HCT116 (cell line): ENCODE measurements around the gene ZMYND11. TPM values are rescaled to one million over a fixed set of nuclear protein-coding genes. Genes with fewer than 3 reads are reported as not detected.

Source experiments
- ATAC-seq: fragments of 200-7000 bp; cut with Tn5 transposase; 2 replicates; pipeline ENCODE4 v1.9.1; 2020; ENCODE audit warnings: mild to moderate bottlenecking, moderate library complexity
- BruUV-seq: library from RNA; stranded (reverse); fragments of 400-500 nt; replicated peaks from 2 replicates; lab custom pipeline; 2021; lab: Mats Ljungman, UMichigan
- CTCF ChIA-PET: fragments of 300-600 bp; sonication (Branson Sonifier 250); formaldehyde crosslinking; loops from one replicate; lab custom pipeline; 2021; ENCODE audit warnings: antibody characterized with exemption; lab: Charles Lee
- POLR2A ChIA-PET: fragments of 300-600, 350-600 bp; sonication (Branson Sonifier 250); formaldehyde crosslinking; loops from one replicate; lab custom pipeline; 2021; ENCODE audit warnings: antibody characterized with exemption; lab: Charles Lee
- RAD21 ChIA-PET, 2 experiments: fragments of 300-600 bp; sonication (Branson Sonifier 250); formaldehyde crosslinking; loops; one replicate each; lab custom pipeline; 2023; ENCODE audit warnings: low total read pairs in 2 of 2; ENCODE audit not compliant: uncharacterized antibody in 2 of 2, unreplicated experiment in 2 of 2, low non-redundant PET in 1 of 2; lab: Charles Lee
- DNase-seq: peaks from one replicate; pipeline ENCODE4 v3.0.0-alpha.2; 2010; ENCODE audit warnings: low read depth, low spot score
- H2AFZ ChIP-seq: fragments of 200-600 bp; shearing (Covaris generic), sonication (generic); 2 replicates; pipeline ENCODE4 v1.6.1; 2017; ENCODE audit warnings: low read depth, mixed run types, mixed read lengths, antibody characterized with exemption, low read length; ENCODE audit not compliant: poor library complexity, severe bottlenecking
- H3K27ac ChIP-seq: 2 replicates; pipeline ENCODE4 v1.5.1; 2012; ENCODE audit warnings: low read depth, low read length
- H3K27me3 ChIP-seq: fragments of 200-600 bp; sonication (generic); 2 replicates; pipeline ENCODE4 v1.6.1; 2016; ENCODE audit warnings: mixed run types, low read length, mixed read lengths; ENCODE audit not compliant: insufficient read depth
- H3K36me3 ChIP-seq, 2 experiments: fragments of 200-500 bp in 1 of 2; fragments of 200-600 bp in 1 of 2; sonication (Bioruptor generic) in 1 of 2; sonication (generic) in 1 of 2; 2 replicates each; pipeline versions ENCODE4 v1.5.1 to v1.6.1; 2014 to 2016; ENCODE audit warnings: low read length in 2 of 2, inconsistent platforms in 1 of 2, mixed read lengths in 1 of 2, mixed run types in 1 of 2; ENCODE audit not compliant: insufficient read depth in 2 of 2, control insufficient read depth in 1 of 2
- H3K4me1 ChIP-seq, 2 experiments: fragments of 200-600 bp in 1 of 2; sonication (generic) in 1 of 2; 2 replicates each; pipeline versions ENCODE4 v1.5.1 to v1.6.1; 2012 to 2017; ENCODE audit warnings: low read length in 2 of 2, inconsistent platforms in 1 of 2, mild to moderate bottlenecking in 1 of 2, mixed read lengths in 1 of 2, mixed run types in 1 of 2, moderate library complexity in 1 of 2; ENCODE audit not compliant: insufficient read depth in 2 of 2, control insufficient read depth in 1 of 2
- H3K4me2 ChIP-seq: fragments of 200-600 bp; sonication (generic); 2 replicates; pipeline ENCODE4 v1.6.1; 2017; ENCODE audit warnings: mixed run types, low read length, mixed read lengths
- H3K4me3 ChIP-seq, 2 experiments: fragments of 200-600 bp in 1 of 2; sonication (generic) in 1 of 2; replicated peaks in 1 of 2; 2 replicates each; pipeline ENCODE4 v1.5.1; 2011 to 2016; ENCODE audit warnings: low read length in 2 of 2, control low read depth in 1 of 2, low read depth in 1 of 2, mild to moderate bottlenecking in 1 of 2, mixed read lengths in 1 of 2, mixed run types in 1 of 2
- H3K79me2 ChIP-seq: fragments of 200-600 bp; sonication (generic); 2 replicates; pipeline ENCODE4 v1.6.1; 2017; ENCODE audit warnings: mild to moderate bottlenecking, mixed run types, low read length, moderate library complexity, mixed read lengths; ENCODE audit not compliant: insufficient read depth
- H3K9ac ChIP-seq: fragments of 200-600 bp; sonication (generic); 2 replicates; pipeline ENCODE4 v1.6.1; 2016; ENCODE audit warnings: low read length, mixed read lengths
- H3K9me2 ChIP-seq: fragments of 200-600 bp; sonication (generic), shearing (Covaris generic); 2 replicates; pipeline ENCODE4 v1.6.1; 2017; ENCODE audit warnings: mixed run types, mild to moderate bottlenecking, moderate library complexity; ENCODE audit not compliant: insufficient read depth
- H3K9me3 ChIP-seq, 2 experiments: fragments of 200-500 bp in 1 of 2; fragments of 200-600 bp in 1 of 2; sonication (Bioruptor generic) in 1 of 2; sonication (generic) in 1 of 2; 2 replicates each; pipeline ENCODE4 v1.6.1; 2014 to 2017; ENCODE audit warnings: low read length in 2 of 2, mixed read lengths in 2 of 2, inconsistent platforms in 1 of 2, low read depth in 1 of 2, mild to moderate bottlenecking in 1 of 2, mixed run types in 1 of 2, moderate library complexity in 1 of 2; ENCODE audit not compliant: control insufficient read depth in 1 of 2, insufficient read depth in 1 of 2
- H4K20me1 ChIP-seq: fragments of 200-600 bp; sonication (generic), shearing (Covaris generic); 2 replicates; pipeline ENCODE4 v1.6.1; 2017; ENCODE audit warnings: mixed run types, mild to moderate bottlenecking, moderate library complexity; ENCODE audit not compliant: insufficient read depth
- ATF3 ChIP-seq: IDR thresholded peaks from 2 replicates; pipeline ENCODE4 v1.6.1; 2012
- CBX3 ChIP-seq: IDR thresholded peaks from 2 replicates; pipeline ENCODE4 v1.6.1; 2012; ENCODE audit warnings: low read depth
- CEBPB ChIP-seq: IDR thresholded peaks from 2 replicates; pipeline ENCODE4 v1.6.1; 2012; ENCODE audit warnings: low read depth
- CTCF ChIP-seq, 3 experiments: fragments of 200-600 bp in 1 of 3; sonication (generic) in 1 of 3; IDR thresholded peaks in 2 of 3; conservative IDR thresholded peaks in 1 of 3; 2 replicates each; pipeline ENCODE4 v1.5.1; 2012 to 2017; ENCODE audit warnings: low read depth in 2 of 3, low read length in 2 of 3, antibody characterized with exemption in 1 of 3, borderline replicate concordance in 1 of 3, control low read depth in 1 of 3, mild to moderate bottlenecking in 1 of 3, mixed read lengths in 1 of 3, mixed run types in 1 of 3, moderate library complexity in 1 of 3; ENCODE audit not compliant: insufficient read depth in 1 of 3
- EZH2phosphoT487 ChIP-seq: fragments of 200-600 bp; IDR thresholded peaks from 2 replicates; pipeline ENCODE4 v1.6.1; 2018; ENCODE audit warnings: antibody characterized with exemption, borderline replicate concordance
- JUND ChIP-seq: IDR thresholded peaks from 2 replicates; pipeline ENCODE4 v1.6.1; 2012
- POLR2A ChIP-seq: IDR thresholded peaks from 2 replicates; pipeline ENCODE4 v1.7.0; 2011; ENCODE audit warnings: borderline replicate concordance; ENCODE audit not compliant: insufficient read depth, insufficient read length; ENCODE audit errors: extremely low read depth
- POLR2AphosphoS5 ChIP-seq: IDR thresholded peaks from 2 replicates; pipeline ENCODE4 v1.6.1; 2011; ENCODE audit warnings: mild to moderate bottlenecking, low read depth, low read length, moderate library complexity
- RAD21 ChIP-seq: IDR thresholded peaks from 2 replicates; pipeline ENCODE4 v1.6.1; 2012; ENCODE audit warnings: low read depth, mild to moderate bottlenecking
- SIN3A ChIP-seq: IDR thresholded peaks from 2 replicates; pipeline ENCODE4 v1.6.1; 2012; ENCODE audit warnings: low read depth
- SP1 ChIP-seq: IDR thresholded peaks from 2 replicates; pipeline ENCODE4 v1.6.1; 2012; ENCODE audit warnings: low read depth
- YY1 ChIP-seq: IDR thresholded peaks from 2 replicates; pipeline ENCODE4 v1.6.1; 2011; ENCODE audit warnings: low read length, low read depth, moderate library complexity, mild to moderate bottlenecking; ENCODE audit not compliant: insufficient replicate concordance; ENCODE audit errors: extremely low read depth
- ZFX ChIP-seq: fragments of 450-650 bp; IDR thresholded peaks from 2 replicates; pipeline ENCODE4 v1.6.1; 2017
- ZNF274 ChIP-seq: fragments of 200-500 bp; sonication (Bioruptor generic); IDR thresholded peaks from 2 replicates; pipeline ENCODE4 v1.6.1; 2014; ENCODE audit warnings: mild to moderate bottlenecking, low read depth, low read length, inconsistent platforms
- intact Hi-C: fragments of 100-400 bp; cut with micrococcal nuclease; formaldehyde crosslinking; loops from 2 replicates; pipeline ENCODE4 v1.10.0; 2022
- total RNA-seq: library from RNA; stranded (reverse); gene quantifications from one replicate; pipeline ENCODE4 v1.2.1, GENCODE V29; 2021; ENCODE audit not compliant: unreplicated experiment
- TF ChIP-seq, protein P1 (sequence below): IDR thresholded peaks from 2 replicates; pipeline ENCODE4 v1.6.1; 2011; ENCODE audit warnings: mild to moderate bottlenecking, low read length, moderate library complexity; ENCODE audit not compliant: insufficient replicate concordance; ENCODE audit errors: extremely low read depth
- TF ChIP-seq, protein P2 (sequence below): IDR thresholded peaks from 2 replicates; pipeline ENCODE4 v1.6.1; 2012; ENCODE audit warnings: low read depth
- TF ChIP-seq, protein P3 (sequence below): IDR thresholded peaks from 2 replicates; pipeline ENCODE4 v1.6.1; 2012

The ZMYND11 gene
- total RNA-seq, 1 experiment from 2014 or later, result 28.3 TPM

GRCh38 chr10:267705-268104, 132.4 kb downstream of the ZMYND11 start:
- Histone ChIP-seq H3K9ac (no peak overlapping the region), H3K27ac (no peak overlapping the region), H3K9me3 (no peaks in the 10 kb centered on the region), H3K9me2 (no peaks in the 10 kb centered on the region), H3K27me3 (no peaks in the 10 kb centered on the region), H3K4me2 (no peak overlapping the region), H4K20me1 (no peaks in the 10 kb centered on the region), H3K4me3 (no peak overlapping the region), H2AFZ (no peak overlapping the region), H3K79me2 (no peaks in the 10 kb centered on the region), H3K4me1 (peaks cover 9 to 17% of the 10 kb centered on the region in 2 experiments; a peak in 3 of 4 replicates), H3K36me3 (no peaks in the 10 kb centered on the region)
- CTCF ChIA-PET, result no interaction called here
- POLR2A ChIA-PET, result no interaction called here
- no TSS peak for BruUV-seq
- TF ChIP-seq ZFX (no peak), ATF3 (no peak), CBX3 (no peak), SP1 (no peak), YY1 (no peak), EZH2phosphoT487 (no peak), CEBPB (no peak), POLR2A (no peak), CTCF (IDR thresholded peaks at IDR 0.05 in 2 of 3, conservative IDR thresholded peaks at IDR 0.05 in 1 of 3; ENCODE audit: borderline replicate concordance in 1 of 3, insufficient read depth in 1 of 3, low read depth in 2 of 3, low read length in 2 of 3) (no peak), SIN3A (no peak), ZNF274 (no peak), POLR2AphosphoS5 (no peak), RAD21 (no peak), JUND (no peak)
- TF ChIP-seq, protein P1, sequence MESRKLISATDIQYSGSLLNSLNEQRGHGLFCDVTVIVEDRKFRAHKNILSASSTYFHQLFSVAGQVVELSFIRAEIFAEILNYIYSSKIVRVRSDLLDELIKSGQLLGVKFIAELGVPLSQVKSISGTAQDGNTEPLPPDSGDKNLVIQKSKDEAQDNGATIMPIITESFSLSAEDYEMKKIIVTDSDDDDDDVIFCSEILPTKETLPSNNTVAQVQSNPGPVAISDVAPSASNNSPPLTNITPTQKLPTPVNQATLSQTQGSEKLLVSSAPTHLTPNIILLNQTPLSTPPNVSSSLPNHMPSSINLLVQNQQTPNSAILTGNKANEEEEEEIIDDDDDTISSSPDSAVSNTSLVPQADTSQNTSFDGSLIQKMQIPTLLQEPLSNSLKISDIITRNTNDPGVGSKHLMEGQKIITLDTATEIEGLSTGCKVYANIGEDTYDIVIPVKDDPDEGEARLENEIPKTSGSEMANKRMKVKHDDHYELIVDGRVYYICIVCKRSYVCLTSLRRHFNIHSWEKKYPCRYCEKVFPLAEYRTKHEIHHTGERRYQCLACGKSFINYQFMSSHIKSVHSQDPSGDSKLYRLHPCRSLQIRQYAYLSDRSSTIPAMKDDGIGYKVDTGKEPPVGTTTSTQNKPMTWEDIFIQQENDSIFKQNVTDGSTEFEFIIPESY, result no peak
- TF ChIP-seq, protein P2, sequence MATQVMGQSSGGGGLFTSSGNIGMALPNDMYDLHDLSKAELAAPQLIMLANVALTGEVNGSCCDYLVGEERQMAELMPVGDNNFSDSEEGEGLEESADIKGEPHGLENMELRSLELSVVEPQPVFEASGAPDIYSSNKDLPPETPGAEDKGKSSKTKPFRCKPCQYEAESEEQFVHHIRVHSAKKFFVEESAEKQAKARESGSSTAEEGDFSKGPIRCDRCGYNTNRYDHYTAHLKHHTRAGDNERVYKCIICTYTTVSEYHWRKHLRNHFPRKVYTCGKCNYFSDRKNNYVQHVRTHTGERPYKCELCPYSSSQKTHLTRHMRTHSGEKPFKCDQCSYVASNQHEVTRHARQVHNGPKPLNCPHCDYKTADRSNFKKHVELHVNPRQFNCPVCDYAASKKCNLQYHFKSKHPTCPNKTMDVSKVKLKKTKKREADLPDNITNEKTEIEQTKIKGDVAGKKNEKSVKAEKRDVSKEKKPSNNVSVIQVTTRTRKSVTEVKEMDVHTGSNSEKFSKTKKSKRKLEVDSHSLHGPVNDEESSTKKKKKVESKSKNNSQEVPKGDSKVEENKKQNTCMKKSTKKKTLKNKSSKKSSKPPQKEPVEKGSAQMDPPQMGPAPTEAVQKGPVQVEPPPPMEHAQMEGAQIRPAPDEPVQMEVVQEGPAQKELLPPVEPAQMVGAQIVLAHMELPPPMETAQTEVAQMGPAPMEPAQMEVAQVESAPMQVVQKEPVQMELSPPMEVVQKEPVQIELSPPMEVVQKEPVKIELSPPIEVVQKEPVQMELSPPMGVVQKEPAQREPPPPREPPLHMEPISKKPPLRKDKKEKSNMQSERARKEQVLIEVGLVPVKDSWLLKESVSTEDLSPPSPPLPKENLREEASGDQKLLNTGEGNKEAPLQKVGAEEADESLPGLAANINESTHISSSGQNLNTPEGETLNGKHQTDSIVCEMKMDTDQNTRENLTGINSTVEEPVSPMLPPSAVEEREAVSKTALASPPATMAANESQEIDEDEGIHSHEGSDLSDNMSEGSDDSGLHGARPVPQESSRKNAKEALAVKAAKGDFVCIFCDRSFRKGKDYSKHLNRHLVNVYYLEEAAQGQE, result no peak
- TF ChIP-seq, protein P3, sequence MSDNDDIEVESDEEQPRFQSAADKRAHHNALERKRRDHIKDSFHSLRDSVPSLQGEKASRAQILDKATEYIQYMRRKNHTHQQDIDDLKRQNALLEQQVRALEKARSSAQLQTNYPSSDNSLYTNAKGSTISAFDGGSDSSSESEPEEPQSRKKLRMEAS, result no peak
- RAD21 ChIA-PET, result no interaction called here
- intact Hi-C loops, result no loop called here
- ATAC-seq (no peak), DNase-seq (no peak)
